Fibroblast of skin of left quadriceps (primary cell): ENCODE measurements around the gene BCL11B.

ENCODE experiments used
- DNase-seq, 2 experiments: peaks; one replicate each; pipeline ENCODE4 v3.0.0-alpha.2; 2013; ENCODE audit warnings: low read depth in 2 of 2

Gene BCL11B

GRCh38 chr14:99137001-99137700 is 134.8 kb downstream of the BCL11B start:
- no peak for DNase-seq

GRCh38 chr14:99136401-99136800 is 135.6 kb downstream of the BCL11B start:
- no peak for DNase-seq

GRCh38 chr14:99136047-99136400 is 136.0 kb downstream of the BCL11B start:
- DNase-seq, result no peak

GRCh38 chr14:99134516-99135046 is 137.4 kb downstream of the BCL11B start:
- DNase-seq, result no peak

- DNase-seq, result no peak
Observed at GRCh38 chr14:99133636-99134515, 138.1 kb downstream of the BCL11B start.

- DNase-seq, result no peak
Observed at GRCh38 chr14:99132821-99133635, 139.0 kb downstream of the BCL11B start.

GRCh38 chr14:99131632-99132271 is 140.2 kb downstream of the BCL11B start:
- DNase-seq, result no peak

GRCh38 chr14:99129998-99130397 is 142.0 kb downstream of the BCL11B start:
- DNase-seq, result no peak

- no peak for DNase-seq
Observed at GRCh38 chr14:99129211-99129696, 142.7 kb downstream of the BCL11B start.

GRCh38 chr14:99128185-99128584 is 143.8 kb downstream of the BCL11B start:
- no peak for DNase-seq

GRCh38 chr14:99127651-99128167 is 144.3 kb downstream of the BCL11B start:
- peak; percentile 48 to 51 for DNase-seq

GRCh38 chr14:99125616-99126431 is 146.2 kb downstream of the BCL11B start:
- no peak for DNase-seq

- DNase-seq, result no peak
Observed at GRCh38 chr14:99125113-99125512, 146.9 kb downstream of the BCL11B start.

- no peak for DNase-seq
Observed at GRCh38 chr14:99124482-99125105, 147.4 kb downstream of the BCL11B start.

- DNase-seq, result no peak
Observed at GRCh38 chr14:99123208-99123870, 148.7 kb downstream of the BCL11B start.

- no peak for DNase-seq
Observed at GRCh38 chr14:99122521-99123125, 149.4 kb downstream of the BCL11B start.

- DNase-seq, result no peak
Observed at GRCh38 chr14:99121319-99121875, 150.6 kb downstream of the BCL11B start.

GRCh38 chr14:99120526-99121318 is 151.3 kb downstream of the BCL11B start:
- DNase-seq, result no peak
